DMS79 (cell line): ENCODE measurements around the gene CLBA1.

Experiments used
- DNase-seq: peaks from one replicate; lab custom pipeline; 2025; lab: John Stamatoyannopoulos, UW

The CLBA1 gene

DNA sequence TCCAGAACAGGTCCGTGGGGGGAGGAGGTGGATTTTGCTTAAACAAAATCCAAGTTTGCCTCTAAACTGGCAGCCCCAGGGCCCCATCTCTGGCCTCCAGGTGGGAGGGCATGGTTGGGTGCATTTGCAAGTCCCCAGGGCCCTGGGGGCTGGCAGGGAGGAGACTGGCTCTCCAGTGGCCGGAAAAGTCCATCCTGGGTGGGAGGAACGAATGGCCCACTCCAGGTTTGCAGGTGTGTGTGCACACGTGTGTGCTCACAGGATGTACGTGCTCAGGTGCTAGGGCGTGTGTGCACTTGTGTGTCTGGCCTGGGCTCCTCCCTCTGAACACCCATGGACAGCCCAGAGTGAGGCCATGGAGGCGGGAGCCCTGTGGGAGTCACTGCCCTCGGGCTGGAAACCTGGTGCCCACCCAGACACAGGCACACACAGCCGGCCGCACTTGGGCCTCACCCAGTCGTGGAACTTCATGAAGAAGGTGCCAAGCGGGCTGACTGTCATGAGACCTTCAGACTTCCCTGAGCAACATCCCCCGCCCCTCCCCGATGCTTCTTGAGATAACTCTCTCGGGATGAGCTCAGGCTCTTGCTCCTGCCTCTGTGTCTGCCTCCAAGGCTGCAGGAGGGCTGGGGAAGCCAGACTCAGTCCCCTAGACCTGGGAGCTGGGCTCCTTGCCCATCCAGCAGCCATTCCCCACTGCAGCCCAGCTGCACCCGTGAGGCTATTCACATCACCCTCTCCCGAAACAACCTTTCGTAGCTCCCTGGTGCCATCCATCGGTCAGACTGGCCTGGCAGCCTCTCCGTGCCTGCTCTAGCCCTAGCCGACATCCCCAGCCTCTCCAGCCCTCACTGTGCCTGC lies 16.8 kb upstream of the CLBA1 start:
- DNase-seq: peak; percentile 63

DNA sequence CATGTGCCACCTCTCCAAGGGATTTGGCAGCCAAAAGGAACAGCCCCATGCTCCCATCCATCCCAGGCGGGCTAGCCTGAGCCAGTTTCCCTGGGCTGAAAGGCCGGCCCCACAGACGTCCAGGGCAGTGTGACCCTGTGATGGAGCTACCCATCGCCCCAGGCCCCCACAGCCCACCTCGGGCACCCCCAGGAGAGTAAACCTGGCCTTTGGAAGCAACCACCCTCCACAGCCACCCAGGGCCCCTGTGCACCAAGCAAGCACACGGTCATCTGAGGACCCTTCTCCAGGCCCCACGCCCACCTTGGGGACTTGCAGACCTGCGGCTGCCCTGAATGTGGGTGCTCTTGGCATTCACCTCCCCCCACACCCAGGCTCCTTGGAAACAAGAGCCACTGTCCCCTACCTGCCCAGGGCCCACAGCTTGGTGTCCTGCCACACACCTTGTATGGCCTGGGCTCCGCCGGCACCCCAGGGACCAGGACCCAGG lies 15.8 kb upstream of the CLBA1 start:
- no peak for DNase-seq

DNA sequence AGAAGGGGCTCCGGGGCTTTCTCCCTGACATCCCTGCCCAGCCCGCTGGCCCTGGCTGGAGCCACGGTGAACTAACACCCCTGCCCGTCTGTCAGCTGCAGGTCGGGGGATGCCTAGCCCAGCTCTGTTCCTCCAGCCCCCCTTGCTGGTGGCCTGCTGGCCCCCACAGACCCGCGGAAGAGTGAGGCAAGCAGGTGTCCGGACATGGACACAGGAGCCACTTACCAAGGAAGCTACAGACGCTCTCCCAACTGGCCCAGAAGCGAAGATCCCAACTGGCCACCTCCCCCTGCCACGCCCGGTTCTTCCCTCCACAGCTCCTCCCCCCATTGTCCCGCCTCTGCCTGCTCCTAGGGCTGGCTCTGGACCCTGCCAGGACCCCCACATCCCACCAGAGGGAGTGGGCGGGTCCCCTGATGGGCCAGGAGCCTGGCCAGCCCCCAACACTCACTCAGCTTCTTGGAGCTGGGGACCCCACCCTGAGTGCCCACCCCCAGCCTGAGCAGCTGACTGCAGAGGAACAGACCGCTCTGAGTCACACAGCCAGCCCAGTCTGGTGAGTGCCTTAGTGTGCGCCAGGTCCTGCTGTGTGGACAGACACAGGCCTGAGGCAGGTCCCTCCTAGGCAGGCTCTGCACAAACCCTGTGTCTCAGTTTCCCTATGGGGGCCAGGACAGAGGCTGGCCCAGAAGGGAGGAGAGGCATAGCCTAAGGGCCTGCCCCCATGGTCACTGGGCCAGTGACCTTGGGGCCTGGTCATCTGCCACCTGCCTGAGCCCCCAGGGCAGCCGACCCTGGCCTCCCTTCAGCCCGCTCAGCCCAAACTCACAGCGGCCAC lies 15.1 kb upstream of the CLBA1 start:
- no peak for DNase-seq

DNA sequence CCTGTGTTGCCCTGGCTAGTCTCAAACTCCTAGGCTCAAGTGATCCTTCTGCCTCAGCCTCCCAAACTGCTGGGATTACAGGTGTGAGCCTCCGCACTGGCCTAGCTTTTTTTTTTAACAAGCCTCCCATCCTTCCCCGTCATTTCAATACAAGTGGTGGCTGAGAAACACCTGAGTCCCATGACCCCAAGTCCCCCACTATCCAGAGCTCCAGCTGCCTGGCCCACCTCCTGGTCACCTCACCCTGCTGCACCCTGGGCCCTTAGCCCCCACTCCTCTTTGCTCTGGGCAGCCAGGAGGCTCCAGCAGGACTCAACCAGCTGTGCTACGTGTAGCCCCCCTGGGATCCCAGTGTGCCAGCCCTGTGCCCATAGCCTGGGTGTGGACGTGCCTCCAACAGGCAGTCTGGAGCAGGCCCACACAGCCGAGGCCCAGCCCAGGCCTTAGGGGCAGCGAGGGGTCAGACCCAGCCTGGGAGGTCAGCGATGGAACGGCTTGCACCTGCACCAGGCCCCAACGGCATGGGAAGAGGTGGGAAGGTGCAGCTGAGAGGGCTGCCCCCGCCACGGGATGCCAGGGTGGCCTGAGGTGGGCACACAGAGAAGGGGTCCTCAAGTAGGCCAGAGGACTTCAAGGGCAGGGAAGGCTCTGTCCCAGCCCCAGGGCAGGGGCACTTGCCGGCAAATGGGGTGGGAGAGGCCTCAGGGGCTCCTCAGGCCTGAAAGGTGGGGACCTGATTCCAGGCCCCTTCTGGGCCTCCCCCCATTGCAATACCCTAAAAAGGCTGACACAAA lies 13.9 kb upstream of the CLBA1 start:
- DNase-seq: no peak

DNA sequence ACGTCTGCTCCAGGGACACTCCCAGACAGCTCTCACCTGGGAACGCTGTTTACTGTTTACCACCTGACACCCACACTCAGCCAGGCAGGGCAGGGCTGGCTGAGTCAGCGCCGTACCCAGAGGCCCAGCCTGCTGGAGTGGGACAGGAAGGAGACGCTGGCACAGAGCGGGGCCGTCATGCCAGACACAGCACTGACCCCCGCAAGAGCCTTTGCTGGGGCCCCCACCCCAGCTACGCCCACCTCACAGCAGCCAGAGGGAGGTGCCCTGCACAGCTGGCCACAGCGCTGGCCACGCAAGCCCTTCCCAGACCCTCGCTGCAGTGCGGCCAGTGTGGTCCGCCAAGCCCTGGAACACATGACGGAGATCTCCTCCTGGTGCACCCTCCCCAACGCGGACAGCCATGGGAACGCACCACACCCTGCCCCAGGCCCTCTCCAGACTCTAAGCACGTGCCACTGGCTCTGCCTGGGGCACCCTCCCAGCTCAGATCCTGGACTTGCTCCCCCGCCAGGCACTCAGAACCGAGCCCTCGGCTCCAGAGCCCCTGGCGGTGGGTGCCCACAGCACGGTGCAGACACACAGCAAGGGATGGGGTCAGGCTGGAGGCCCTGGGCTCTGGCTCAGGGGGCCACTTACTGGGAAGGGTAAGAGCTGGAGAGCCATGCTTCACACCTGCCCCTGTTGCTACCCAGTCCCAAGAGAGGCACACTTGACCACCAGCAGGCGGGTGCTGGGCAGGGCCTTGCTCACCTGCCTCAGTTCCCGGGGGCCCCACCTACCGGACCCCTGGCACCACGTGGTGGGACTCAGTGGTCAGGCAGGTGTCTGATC lies 13.1 kb upstream of the CLBA1 start:
- peak; percentile 84 for DNase-seq

DNA sequence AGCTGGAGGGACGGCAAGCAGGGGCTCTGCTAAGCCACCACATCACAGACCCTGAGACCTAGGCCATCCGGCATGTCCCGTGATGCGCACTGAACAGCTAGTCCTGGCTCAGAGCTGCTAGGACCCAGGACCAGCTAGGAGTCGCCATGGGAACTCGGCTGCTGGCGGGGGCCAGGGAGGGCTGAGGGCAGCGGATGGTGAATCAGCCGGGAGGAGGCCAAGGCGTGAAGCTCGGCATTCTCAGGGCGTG lies 12.5 kb upstream of the CLBA1 start:
- peak; percentile 87 for DNase-seq

DNA sequence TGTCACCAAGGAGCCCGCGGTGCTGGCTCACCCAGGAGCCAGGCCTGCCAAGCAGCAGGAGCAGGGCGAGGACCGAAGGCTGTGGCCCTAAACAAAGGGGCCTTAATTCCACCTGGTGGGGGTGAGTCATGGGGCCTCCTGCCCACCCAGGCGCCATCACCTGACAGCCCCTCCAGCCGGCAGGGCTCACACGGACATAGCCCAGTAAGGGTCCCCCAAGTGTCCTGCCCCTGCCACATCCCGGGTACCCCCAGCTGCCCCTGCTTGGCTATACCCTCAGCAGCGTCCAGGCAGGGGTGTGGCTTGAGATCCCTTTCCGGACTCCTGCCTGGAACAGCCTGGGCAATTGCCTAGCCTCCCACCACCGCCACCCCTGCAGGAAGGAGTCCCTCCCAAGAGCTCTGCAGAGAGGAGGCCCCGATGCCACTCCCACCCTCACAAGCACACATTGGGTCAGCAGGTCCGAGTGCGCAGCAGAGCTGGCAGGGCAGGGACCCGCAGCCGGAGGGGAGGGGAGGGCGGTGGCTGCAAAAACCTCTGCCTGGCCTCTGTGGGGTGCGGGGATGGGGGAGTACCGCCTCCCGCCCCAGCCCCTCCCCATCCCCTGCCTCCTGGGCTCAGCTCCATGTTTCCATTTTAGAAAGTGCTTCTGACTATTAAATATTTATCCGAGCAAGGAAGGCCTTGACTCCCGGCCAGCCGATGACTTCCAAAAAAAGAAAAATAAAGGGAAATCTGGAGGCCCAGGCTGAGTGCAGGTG lies 12.0 kb upstream of the CLBA1 start:
- peak; percentile 70 for DNase-seq

DNA sequence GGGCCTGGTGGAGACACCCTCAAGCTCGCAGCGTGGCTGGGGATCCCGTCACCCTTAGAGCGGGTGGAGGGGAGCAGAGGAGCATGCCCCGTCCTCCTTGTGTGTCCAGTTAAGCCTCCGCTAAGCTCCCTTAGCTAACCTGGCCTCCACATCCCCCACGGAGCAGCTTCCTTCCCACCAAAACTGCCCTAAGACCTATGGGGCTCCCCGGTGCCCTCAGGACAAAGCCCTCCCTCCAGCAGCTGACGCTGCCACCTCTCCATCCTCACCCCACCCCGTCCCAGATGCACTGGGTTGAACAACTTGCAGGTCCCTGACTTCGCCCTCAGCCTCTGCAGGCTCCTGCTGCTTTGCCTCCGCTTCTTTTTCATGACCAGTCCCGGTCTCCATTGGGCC lies 11.4 kb upstream of the CLBA1 start:
- no peak for DNase-seq

DNA sequence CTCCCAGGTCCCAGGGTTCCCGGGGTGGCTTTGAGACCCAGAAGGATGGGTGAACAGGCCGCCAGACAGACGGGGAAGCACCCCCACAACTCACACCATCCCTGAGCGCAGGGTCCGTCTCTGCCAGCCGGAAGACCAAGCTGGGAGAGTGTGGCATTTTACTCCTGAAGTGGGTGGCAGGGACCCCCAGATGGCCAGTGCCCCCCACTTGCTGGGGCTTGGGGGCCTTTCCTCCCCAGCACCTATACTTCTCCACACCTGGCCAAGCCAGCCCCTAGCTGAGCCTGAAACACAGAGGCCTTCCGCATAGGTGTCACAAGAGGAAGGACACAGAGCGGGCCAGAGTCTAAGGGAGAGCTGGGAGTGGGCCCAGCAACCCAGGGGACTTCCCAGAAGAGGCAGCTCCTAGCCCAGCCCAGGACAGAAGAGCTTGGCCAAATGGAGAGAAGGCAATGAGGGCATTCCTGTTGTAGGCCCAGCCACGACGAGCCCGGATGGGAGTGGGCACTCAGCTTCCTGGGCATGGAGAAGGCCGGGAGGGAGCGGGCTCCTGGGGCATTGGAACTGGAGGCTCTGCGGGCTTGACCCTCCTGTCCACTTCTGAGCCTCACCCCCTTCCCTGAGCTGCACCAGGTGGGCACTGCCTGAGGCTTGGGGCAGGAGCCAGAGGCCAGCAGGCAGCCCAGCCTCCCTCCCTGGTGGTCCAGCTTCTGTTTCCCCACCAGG lies 10.8 kb upstream of the CLBA1 start:
- DNase-seq: no peak

DNA sequence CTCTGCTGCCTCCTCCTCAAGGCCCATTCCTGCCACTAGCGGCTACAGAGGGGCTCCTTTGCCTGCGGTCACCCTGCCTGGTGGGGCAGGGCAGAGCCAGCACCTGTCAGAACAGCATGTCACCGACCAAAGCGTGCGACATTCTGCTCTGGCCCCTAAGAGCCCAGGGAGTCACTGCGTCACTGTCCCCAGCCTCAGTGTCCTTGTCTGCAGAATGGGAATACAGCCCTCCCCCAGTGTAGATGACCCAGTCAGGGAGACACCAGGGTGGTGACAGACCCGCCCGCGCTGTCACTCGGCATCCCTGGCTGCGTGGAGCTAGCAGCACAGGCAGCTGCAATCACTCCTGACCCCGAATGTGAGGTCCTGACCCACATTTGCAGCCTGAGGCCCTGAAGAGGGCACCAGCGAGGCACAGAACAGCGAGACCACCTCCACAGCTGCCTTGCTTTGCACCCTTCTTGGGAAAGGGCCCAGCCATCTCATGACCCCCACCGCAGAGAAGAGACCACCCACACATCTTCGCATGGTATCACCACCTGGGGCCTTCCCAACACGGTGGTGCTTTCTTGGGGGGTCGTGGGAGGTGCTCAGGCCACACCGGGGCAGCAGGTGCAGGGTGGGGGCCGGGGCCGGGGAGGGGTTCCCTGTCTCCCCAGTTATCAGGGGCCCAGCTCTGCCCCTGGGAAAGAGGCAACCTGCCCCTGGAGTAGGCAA lies 9.9 kb upstream of the CLBA1 start:
- DNase-seq: no peak

DNA sequence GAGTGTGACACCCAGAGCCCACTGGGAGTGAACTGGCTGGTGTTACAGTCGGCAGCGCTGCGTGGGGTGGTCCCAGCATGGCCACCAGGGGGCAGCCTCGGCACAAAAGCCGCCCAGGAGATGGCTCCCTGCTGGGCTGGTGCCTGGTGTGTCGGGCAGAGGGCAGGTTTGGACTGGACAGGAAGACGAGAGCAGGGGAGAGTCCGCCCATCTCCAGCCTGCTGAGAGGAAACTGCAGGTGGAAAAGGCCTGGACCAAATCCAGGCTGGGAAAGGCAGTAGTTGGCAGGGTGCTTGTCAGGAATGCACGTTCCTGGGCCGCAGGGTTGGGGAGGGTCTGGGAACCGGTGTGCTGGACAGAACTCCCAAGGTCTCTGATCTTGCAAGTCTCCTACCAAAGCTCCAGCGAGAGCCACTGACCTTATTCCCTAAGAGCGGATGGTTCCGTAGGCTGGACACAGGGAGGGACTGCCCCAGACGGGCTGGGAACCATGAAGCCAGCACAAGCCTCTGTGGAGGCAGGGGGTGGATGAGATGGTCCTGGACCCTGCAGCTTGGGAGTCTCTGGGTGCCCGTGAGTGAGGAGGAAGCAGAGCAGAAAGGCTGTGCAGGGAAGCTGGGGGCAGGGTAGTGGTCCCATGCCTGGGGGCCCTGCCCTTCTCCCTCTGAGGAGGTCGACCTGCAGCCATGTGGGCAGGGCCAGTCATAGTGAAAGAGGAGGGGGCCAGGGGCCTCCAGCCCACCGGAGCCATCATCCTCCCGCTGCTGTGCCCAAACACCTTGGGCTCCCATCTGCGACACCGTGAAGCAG lies 9.2 kb upstream of the CLBA1 start:
- peak; percentile 83 for DNase-seq

DNA sequence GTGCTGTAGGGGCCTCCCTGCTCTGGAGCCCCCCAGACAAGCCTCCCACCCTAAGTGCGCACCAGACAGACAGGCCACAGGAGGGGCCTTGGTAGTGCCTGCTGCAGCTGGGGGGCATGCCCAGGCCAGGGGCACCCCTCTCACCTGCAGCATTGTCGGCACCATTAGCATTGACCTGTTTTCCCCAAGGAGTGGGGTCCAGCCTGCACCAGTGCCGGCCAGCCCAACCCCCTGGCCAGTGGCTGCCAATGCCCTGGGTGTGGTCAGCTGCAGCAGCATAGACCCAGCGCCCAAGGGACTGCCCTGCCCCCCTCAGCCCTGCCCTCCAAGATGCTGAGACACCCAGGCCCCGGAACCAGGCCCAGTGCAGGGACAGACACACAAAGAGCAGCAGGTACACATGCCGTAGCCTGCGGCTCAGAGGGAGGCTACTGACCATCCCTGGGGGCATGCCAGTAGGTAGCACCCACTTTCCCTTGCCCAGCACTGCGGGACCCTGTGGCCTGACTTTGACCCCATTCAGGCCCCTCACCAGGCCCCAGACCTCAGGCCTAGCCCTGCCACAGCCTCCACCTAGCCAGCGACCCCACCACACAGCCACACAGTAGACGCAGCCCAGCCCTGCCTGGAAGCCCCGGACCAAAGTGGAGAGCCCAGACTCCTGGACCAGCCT lies 8.4 kb upstream of the CLBA1 start:
- DNase-seq: no peak

DNA sequence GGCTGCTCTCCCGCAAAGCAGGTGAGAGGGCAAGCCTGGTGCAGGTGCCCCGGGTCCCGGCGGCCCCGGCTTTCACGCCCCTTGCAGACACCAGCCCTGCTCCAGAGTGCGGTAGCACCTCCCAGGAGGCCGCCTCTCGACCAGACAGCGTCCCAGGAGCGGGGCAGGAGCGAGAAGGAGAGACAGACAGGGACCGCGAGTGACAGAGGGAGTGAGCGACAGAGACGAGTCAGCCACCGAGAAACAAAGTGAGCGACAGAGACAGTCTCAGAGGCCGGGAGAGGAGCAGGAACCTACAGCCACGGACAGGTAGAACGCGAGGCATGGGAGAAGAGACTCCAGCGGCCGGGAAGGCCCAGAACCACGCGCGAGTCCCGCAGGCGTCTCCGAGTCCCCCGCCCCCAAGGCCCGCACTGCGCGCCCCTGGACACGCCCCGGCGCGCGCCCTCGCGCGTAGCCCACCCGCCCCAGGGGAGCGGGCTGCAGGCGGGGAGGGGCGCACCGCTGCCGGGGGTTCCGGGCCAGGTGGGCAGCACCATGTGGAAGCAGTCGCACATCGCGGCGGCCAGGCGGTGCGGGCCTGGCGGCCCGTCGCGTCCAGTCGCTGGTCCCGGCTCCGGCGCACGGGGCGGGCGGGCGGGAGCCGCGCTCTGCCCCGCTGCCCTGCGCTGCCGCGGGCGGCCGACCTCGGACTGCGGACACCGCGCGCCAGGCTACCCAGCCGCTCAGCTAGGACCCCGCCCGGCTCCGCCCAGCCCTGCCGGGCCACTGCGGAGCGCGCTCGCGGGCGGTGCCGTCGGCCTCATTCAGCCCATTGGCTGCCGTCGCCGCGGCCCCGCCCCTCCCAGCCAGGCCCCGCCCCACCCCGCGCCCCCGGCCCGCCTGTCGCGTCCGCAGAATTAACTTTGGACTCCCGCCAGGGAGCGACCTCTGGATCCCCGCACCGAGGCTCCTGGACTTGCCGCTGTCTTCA lies 7.6 kb upstream of the CLBA1 start, which contains the start of gene AHNAK2:
Gene AHNAK2 (minus strand): TSS at position 694 of the 973 bp plus-strand sequence. CDS start 137 bp downstream, at position 557.
- peak; percentile 62 for DNase-seq

DNA sequence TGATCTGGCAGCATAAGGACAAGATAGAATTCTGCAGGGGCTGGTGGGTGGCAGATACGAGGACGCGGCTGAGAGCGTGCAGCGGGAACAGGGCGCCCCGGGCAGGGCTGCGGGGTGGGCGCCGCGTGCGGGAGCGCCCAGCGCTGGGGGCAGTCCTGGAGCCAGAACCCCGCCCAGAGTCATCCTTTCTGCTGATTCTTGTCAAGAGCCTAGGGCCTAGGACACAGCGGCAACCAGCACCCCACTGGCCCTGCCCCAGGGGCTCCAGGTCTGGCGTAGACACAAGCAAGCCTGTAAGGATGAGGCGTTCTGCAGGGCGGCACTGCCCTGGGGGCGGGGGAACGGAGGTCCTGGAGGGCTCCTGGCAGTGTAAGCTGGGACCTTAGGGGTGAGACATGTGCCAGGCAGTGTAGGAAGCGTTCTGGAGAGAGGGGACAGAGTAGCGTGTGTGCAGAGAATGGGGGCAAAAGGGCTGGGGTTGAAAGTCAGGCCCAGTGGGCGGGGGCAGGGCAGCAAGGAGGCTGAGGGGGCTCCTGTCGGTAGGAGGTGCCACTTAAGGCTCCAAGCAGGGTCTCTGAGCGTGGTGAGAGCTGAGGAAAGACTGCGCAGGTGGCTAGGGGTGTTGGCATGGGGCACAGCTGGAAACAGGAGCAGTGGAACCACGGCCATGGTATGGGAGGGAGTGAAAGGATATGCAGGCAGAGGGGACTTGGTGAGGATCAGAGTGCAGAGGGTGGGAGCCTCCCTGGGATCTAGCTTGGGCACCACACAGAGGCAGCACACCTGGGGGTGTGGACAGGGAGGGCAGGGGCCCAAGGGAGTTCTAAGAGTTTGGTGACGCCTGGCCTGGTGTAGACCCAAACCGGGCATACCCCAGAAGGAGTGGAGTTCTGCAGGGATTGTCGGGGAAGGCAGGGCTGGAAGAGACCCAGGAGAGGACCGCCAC lies 6.6 kb upstream of the CLBA1 start:
- no peak for DNase-seq

DNA sequence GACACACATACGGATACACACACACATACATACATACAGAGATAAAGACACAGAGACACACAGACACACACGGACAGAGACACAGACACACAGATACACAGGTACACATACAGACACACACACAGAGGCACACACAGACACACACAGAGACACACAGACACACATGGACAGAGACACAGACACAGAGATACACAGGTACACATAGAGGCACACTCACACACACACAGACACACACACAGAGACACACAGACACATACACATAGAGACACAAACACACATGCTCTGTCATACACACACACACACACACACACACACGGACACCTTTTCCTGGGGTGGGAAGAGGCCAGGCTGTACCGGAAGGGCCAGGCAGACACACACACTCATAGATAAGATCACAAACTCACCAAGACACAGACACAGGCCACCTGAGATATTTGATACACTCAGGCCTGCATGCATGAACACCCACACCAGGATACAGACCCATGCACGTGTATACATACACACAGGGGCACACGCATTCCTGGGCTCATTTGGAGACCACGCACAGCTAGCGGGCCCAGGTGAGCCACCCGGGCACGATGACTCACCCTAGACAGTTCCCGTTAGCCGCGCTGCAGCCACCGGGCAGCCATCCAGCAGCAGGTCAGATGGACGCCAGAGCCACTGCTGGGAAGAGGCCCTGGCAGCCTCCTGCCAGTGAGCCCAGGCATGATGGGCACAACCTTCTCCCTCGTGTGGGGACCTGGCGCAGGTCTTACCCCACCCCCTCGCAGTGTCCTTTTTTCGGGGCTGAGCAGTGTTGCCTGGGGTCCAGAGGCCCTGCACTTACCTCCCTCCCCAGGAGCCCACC lies 5.6 kb upstream of the CLBA1 start:
- peak; percentile 27 for DNase-seq
